ENCODE measurements around the gene CMC2.

The CMC2 gene

GRCh38 chr16:80948886-80949493 is 57.7 kb downstream of the CMC2 start:
- Histone ChIP-seq H3K9me2 (replicated peaks; ENCODE audit: insufficient read depth, low read length) (no peaks in the 10 kb centered on the region), H4K20me1 (ENCODE audit: insufficient read depth, low read length) (no peaks in the 10 kb centered on the region), H3K4me3 (ENCODE audit: low read length) (no peak overlapping the region), H3K27me3 (replicated peaks; ENCODE audit: insufficient read depth, low read length) (no peaks in the 10 kb centered on the region), H3K4me1 (ENCODE audit: low read length) (no peaks in the 10 kb centered on the region), H3K4me2 (ENCODE audit: low read depth, low read length) (no peak overlapping the region), H3K79me2 (ENCODE audit: low read length) (no peaks in the 10 kb centered on the region), H3K9ac (ENCODE audit: low read length) (no peak overlapping the region), H3K27ac (ENCODE audit: low read length) (no peak overlapping the region), H3K36me3 (replicated peaks; ENCODE audit: insufficient read depth, low read length) (no peaks in the 10 kb centered on the region), H2AFZ (ENCODE audit: low read length) (no peak overlapping the region), H3F3A (ENCODE audit: insufficient read depth, low read length) (no peaks in the 10 kb centered on the region), H3K9me3 (replicated peaks; ENCODE audit: insufficient read depth, low read length) (no peaks in the 10 kb centered on the region)
- no peak for DNase-seq
- no peak for TF ChIP-seq EZH2phosphoT487 (IDR thresholded peaks at IDR 0.05; ENCODE audit: low read length)
- no peak for TF ChIP-seq EZH2 (optimal IDR thresholded peaks at IDR 0.05; ENCODE audit: low read depth, low read length)
- peak; percentile 19 for TF ChIP-seq CTCF (IDR thresholded peaks at IDR 0.05; ENCODE audit: low read length)

GRCh38 chr16:80947708-80948625 is 58.7 kb downstream of the CMC2 start:
- Histone ChIP-seq H3K9me2 (replicated peaks; ENCODE audit: insufficient read depth, low read length) (no peaks in the 10 kb centered on the region), H3K4me3 (ENCODE audit: low read length) (no peak overlapping the region), H4K20me1 (ENCODE audit: insufficient read depth, low read length) (no peaks in the 10 kb centered on the region), H3K36me3 (replicated peaks; ENCODE audit: insufficient read depth, low read length) (no peaks in the 10 kb centered on the region), H2AFZ (ENCODE audit: low read length) (no peak overlapping the region), H3K27ac (ENCODE audit: low read length) (no peak overlapping the region), H3K9me3 (replicated peaks; ENCODE audit: insufficient read depth, low read length) (no peaks in the 10 kb centered on the region), H3F3A (ENCODE audit: insufficient read depth, low read length) (no peaks in the 10 kb centered on the region), H3K27me3 (replicated peaks; ENCODE audit: insufficient read depth, low read length) (no peaks in the 10 kb centered on the region), H3K9ac (ENCODE audit: low read length) (no peak overlapping the region), H3K4me2 (ENCODE audit: low read depth, low read length) (no peak overlapping the region), H3K79me2 (ENCODE audit: low read length) (no peaks in the 10 kb centered on the region), H3K4me1 (ENCODE audit: low read length) (no peaks in the 10 kb centered on the region)
- TF ChIP-seq CTCF (IDR thresholded peaks at IDR 0.05; ENCODE audit: low read length) = no peak
- DNase-seq = no peak

GRCh38 chr16:80947239-80947638 is 59.4 kb downstream of the CMC2 start:
- no peak overlapping the region for H3K27ac ChIP-seq (ENCODE audit: low read length)
- no peak for TF ChIP-seq EZH2 (optimal IDR thresholded peaks at IDR 0.05; ENCODE audit: low read depth, low read length)
- no peak for TF ChIP-seq EZH2phosphoT487 (IDR thresholded peaks at IDR 0.05; ENCODE audit: low read length)
- no peak for TF ChIP-seq CTCF (IDR thresholded peaks at IDR 0.05; ENCODE audit: low read length)

More at GRCh38 chr16:80947239-80947638, 59.4 kb downstream of the CMC2 start:
- H3K4me3 ChIP-seq (ENCODE audit: low read length) = no peak overlapping the region
- H3K9ac ChIP-seq (ENCODE audit: low read length) = no peak overlapping the region
- no peaks in the 10 kb centered on the region for H3K4me1 ChIP-seq (ENCODE audit: low read length)
- no peak overlapping the region for H3K4me2 ChIP-seq (ENCODE audit: low read depth, low read length)
- no peaks in the 10 kb centered on the region for H3K79me2 ChIP-seq (ENCODE audit: low read length)
- H2AFZ ChIP-seq (ENCODE audit: low read length) = no peak overlapping the region
- no peaks in the 10 kb centered on the region for H3F3A ChIP-seq (ENCODE audit: insufficient read depth, low read length)
- no peaks in the 10 kb centered on the region for H3K9me2 ChIP-seq (replicated peaks; ENCODE audit: insufficient read depth, low read length)
- H3K9me3 ChIP-seq (replicated peaks; ENCODE audit: insufficient read depth, low read length) = no peaks in the 10 kb centered on the region
- H3K36me3 ChIP-seq (replicated peaks; ENCODE audit: insufficient read depth, low read length) = no peaks in the 10 kb centered on the region
- no peaks in the 10 kb centered on the region for H4K20me1 ChIP-seq (ENCODE audit: insufficient read depth, low read length)
- H3K27me3 ChIP-seq (replicated peaks; ENCODE audit: insufficient read depth, low read length) = no peaks in the 10 kb centered on the region
- DNase-seq = no peak
